CD14-positive monocyte (primary cell): ENCODE data around the gene EPHA1. TPM values are rescaled to one million over a fixed set of nuclear protein-coding genes. Genes with fewer than 3 reads are reported as not detected.

ENCODE experiments used
- DNase-seq, 3 donors: peaks; one replicate each; pipeline ENCODE4 v3.0.0-alpha.2; 2011 to 2022
- H2AFZ ChIP-seq: 2 replicates; pipeline ENCODE4 v1.6.0; 2012; ENCODE audit warnings: mild to moderate bottlenecking, low read depth, low read length, inconsistent platforms; ENCODE audit not compliant: insufficient read depth, poor library complexity, severe bottlenecking
- H3K27ac ChIP-seq, 2 donors: 1 replicate in 1 of 2; 2 replicates in 1 of 2; pipeline ENCODE4 v1.5.1; 2012 to 2013; ENCODE audit warnings: low read length in 2 of 2, control low read depth in 1 of 2, inconsistent platforms in 1 of 2, low read depth in 1 of 2, mild to moderate bottlenecking in 1 of 2
- H3K27me3 ChIP-seq, 2 donors: one replicate each; pipeline versions ENCODE4 v1.6.0 to v1.6.1; 2011 to 2013; ENCODE audit warnings: low read length in 2 of 2; ENCODE audit not compliant: control insufficient read depth in 2 of 2, insufficient read depth in 2 of 2
- H3K36me3 ChIP-seq, 2 donors: replicated peaks in 1 of 2; 1 replicate in 1 of 2; 2 replicates in 1 of 2; pipeline versions ENCODE4 v1.5.1 to v1.6.1; 2012 to 2013; ENCODE audit warnings: low read length in 2 of 2, control low read depth in 1 of 2, inconsistent platforms in 1 of 2, mild to moderate bottlenecking in 1 of 2; ENCODE audit not compliant: insufficient read depth in 2 of 2, control insufficient read depth in 1 of 2
- H3K4me1 ChIP-seq, 2 donors: 1 replicate in 1 of 2; 2 replicates in 1 of 2; pipeline versions ENCODE4 v1.5.1 to v1.6.1; 2012 to 2013; ENCODE audit warnings: low read length in 2 of 2, control low read depth in 1 of 2, inconsistent platforms in 1 of 2, mild to moderate bottlenecking in 1 of 2, moderate library complexity in 1 of 2; ENCODE audit not compliant: insufficient read depth in 2 of 2, control insufficient read depth in 1 of 2
- H3K4me2 ChIP-seq: replicated peaks from 2 replicates; pipeline ENCODE3; 2012; ENCODE audit warnings: low read length, moderate library complexity, mild to moderate bottlenecking; ENCODE audit not compliant: poor library complexity, severe bottlenecking; ENCODE audit errors: extremely low read depth
- H3K4me3 ChIP-seq, 3 experiments: fragments of 200-600 bp in 1 of 3; sonication (generic) in 1 of 3; replicated peaks in 1 of 3; 1 replicate in 2 of 3; 2 replicates in 1 of 3; pipeline ENCODE4 v1.5.1; 2011 to 2013; ENCODE audit warnings: low read length in 3 of 3, mild to moderate bottlenecking in 3 of 3, control low read depth in 2 of 3, low read depth in 2 of 3, inconsistent platforms in 1 of 3, moderate library complexity in 1 of 3
- H3K79me2 ChIP-seq: 2 replicates; pipeline ENCODE4 v1.6.0; 2012; ENCODE audit warnings: mild to moderate bottlenecking, control low read depth, inconsistent platforms, low read length, moderate library complexity; ENCODE audit not compliant: insufficient read depth
- H3K9ac ChIP-seq: 2 replicates; pipeline ENCODE4 v1.6.0; 2017; ENCODE audit warnings: low read length, mild to moderate bottlenecking; ENCODE audit not compliant: insufficient read depth, poor library complexity, severe bottlenecking
- H3K9me3 ChIP-seq, 2 donors: replicated peaks in 1 of 2; 1 replicate in 1 of 2; 2 replicates in 1 of 2; pipeline versions ENCODE4 v1.5.1 to v1.6.1; 2012 to 2013; ENCODE audit warnings: low read length in 2 of 2, control low read depth in 1 of 2; ENCODE audit not compliant: control insufficient read depth in 1 of 2, insufficient read depth in 1 of 2
- H4K20me1 ChIP-seq: 2 replicates; pipeline ENCODE4 v1.6.0; 2012; ENCODE audit warnings: mild to moderate bottlenecking, low read length, control low read depth, moderate library complexity; ENCODE audit not compliant: insufficient read depth
- H3K27ac Mint-ChIP-seq, 7 donors: one replicate each; pipeline ENCODE4 v1.8.0; 2020; ENCODE audit warnings: mild to moderate bottlenecking in 7 of 7, mixed read lengths in 7 of 7, moderate library complexity in 6 of 7, inconsistent platforms in 2 of 7
- H3K27me3 Mint-ChIP-seq, 3 donors: one replicate each; pipeline ENCODE4 v1.8.0; 2021 to 2022; ENCODE audit warnings: low read depth in 3 of 3, mild to moderate bottlenecking in 3 of 3, mixed read lengths in 3 of 3, moderate library complexity in 3 of 3, inconsistent platforms in 1 of 3
- H3K36me3 Mint-ChIP-seq, 2 donors: one replicate each; pipeline ENCODE4 v1.8.0; 2020; ENCODE audit warnings: mixed read lengths in 2 of 2, inconsistent platforms in 1 of 2, mild to moderate bottlenecking in 1 of 2
- H3K4me1 Mint-ChIP-seq: one replicate; pipeline ENCODE4 v1.8.0; 2020; ENCODE audit warnings: mild to moderate bottlenecking, mixed read lengths
- H3K4me3 Mint-ChIP-seq, 2 donors: one replicate each; pipeline ENCODE4 v1.8.0; 2020; ENCODE audit warnings: mild to moderate bottlenecking in 2 of 2, mixed read lengths in 2 of 2, moderate library complexity in 1 of 2
- H3K9me3 Mint-ChIP-seq, 7 donors: one replicate each; pipeline ENCODE4 v1.8.0; 2020 to 2022; ENCODE audit warnings: mixed read lengths in 7 of 7, mild to moderate bottlenecking in 6 of 7, moderate library complexity in 6 of 7, inconsistent platforms in 2 of 7
- CTCF ChIP-seq: fragments of 200-600 bp; IDR thresholded peaks from one replicate; pipeline ENCODE4 v1.8.0; 2022; ENCODE audit warnings: antibody characterized with exemption, mild to moderate bottlenecking
- WGBS: methylation state at CpG from one replicate; pipeline ENCODE4 v1.1.5; 2013; ENCODE audit warnings: missing lambda C conversion rate; ENCODE audit not compliant: insufficient coverage; 5-methylcytosine and 5-hydroxymethylcytosine counted together
- intact Hi-C, 2 donors: fragments of 100-400 bp; cut with micrococcal nuclease; formaldehyde crosslinking; loops; one replicate each; pipeline versions ENCODE4 v1.15.0 to v1.15.1; 2023
- polyA plus RNA-seq, 3 donors: library from polyadenylated mRNA; depleted of rRNA in 1 of 3; unstranded in 2 of 3; stranded (reverse) in 1 of 3; fragments of 300-500 nt in 2 of 3; fragments of >200 nt in 1 of 3; fragmentation: Illumina TruSeq in 2 of 3; gene quantifications; 1 replicate in 2 of 3; 2 replicates in 1 of 3; pipeline ENCODE4 v1.2.3, GENCODE V29; 2012 to 2021

The EPHA1 gene
- polyA plus RNA-seq, 3 donors = 0.50 to 0.95 TPM; not detected in 1

- Mint-ChIP-seq H3K36me3 (no peaks in the 10 kb centered on the region), H3K9me3 (peaks cover 0 to 4% (median 0%) of the 10 kb centered on the region in 7 donors), H3K4me3 (peak overlapping the region; percentile 74 to 86), H3K27ac (peak overlapping the region; percentile 88 to 96 (median 94)), H3K27me3 (peaks cover 0 to 3% (median 0%) of the 10 kb centered on the region in 3 donors), H3K4me1 (peaks cover 82% of the 10 kb centered on the region)
- H3K36me3 ChIP-seq = no peaks in the 10 kb centered on the region
- 0% methylated on average over 4 of the region's 6 CpGs for WGBS
- peak overlapping the region; percentile 80 to 81 for H3K27ac ChIP-seq
- H3K4me3 ChIP-seq = peak overlapping the region; percentile 24 to 68 (median 36)
- H3K27me3 ChIP-seq = no peaks in the 10 kb centered on the region
- H3K79me2 ChIP-seq = peaks cover 51% of the 10 kb centered on the region
- peak overlapping the region; percentile 52 for H2AFZ ChIP-seq
- no peaks in the 10 kb centered on the region for H3K9me3 ChIP-seq
- no peaks in the 10 kb centered on the region for H4K20me1 ChIP-seq
- peak; percentile 60 to 82 (median 62) for DNase-seq
- intact Hi-C loops = loop anchor here in 1 of 2 donors (10.0 kb wide), 3 partner anchors 46 to 166 kb away; partner anchors contain the start of gene FAM131B
- TF ChIP-seq CTCF = no peak
- peak overlapping the region; percentile 20 for H3K9ac ChIP-seq
- H3K4me1 ChIP-seq = peaks cover 68 to 80% of the 10 kb centered on the region in 2 donors
- H3K4me2 ChIP-seq = peak overlapping the region; percentile 76
Observed at GRCh38 chr7:143410521-143411004, 1.9 kb upstream of the EPHA1 start.

DNA sequence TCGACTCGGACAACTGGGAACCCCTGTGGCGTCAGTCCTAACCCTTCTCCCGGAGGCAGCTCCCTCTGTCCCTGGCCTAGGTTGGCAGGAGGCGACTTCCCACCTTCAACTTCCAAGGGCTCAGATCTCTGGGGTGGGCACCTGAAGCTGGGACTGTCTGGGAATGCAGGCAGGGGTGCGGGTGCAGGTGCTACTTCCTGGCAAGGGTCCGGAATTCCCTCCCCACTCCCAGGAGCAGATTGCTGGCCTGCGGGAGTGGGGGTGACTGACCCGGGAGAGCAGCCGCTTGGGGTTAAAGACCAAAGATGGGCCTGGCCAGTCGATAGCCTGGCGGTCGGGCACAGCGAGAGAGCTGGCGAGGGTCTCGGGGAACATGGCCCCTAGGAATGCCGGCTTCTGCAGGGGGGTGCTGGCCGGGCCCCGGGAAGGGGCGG, 387 bp downstream of the EPHA1 start:
- H3K9ac ChIP-seq = peak overlapping the region; percentile 15
- 2% methylated on average over 11 of the region's 20 CpGs for WGBS
- DNase-seq = no peak

More for the DNA sequence above, 387 bp downstream of the EPHA1 start:
- peak overlapping the region; percentile 55 for H2AFZ ChIP-seq
- peak overlapping the region in 2 of 3 experiments; percentile 5 to 64 for H3K4me3 ChIP-seq
- peak overlapping the region; percentile 83 for H3K4me2 ChIP-seq
- H3K27me3 ChIP-seq = no peaks in the 10 kb centered on the region
- H4K20me1 ChIP-seq = no peaks in the 10 kb centered on the region
- H3K27ac ChIP-seq = peak overlapping the region in 1 of 2 donors; percentile 16
- peaks cover 63% of the 10 kb centered on the region for H3K4me1 Mint-ChIP-seq
- intact Hi-C loops = loop anchor here in 1 of 2 donors (10.0 kb wide), 1 partner anchor 93 kb away; the partner anchor contains the start of gene CLCN1
- H3K4me1 ChIP-seq = peaks cover 59 to 61% of the 10 kb centered on the region in 2 donors
- H3K79me2 ChIP-seq = peaks cover 38% of the 10 kb centered on the region
- H3K36me3 ChIP-seq = no peaks in the 10 kb centered on the region
- peak overlapping the region in 3 of 7 donors; percentile 10 to 70 (median 30) for H3K27ac Mint-ChIP-seq
- TF ChIP-seq CTCF = no peak
- H3K36me3 Mint-ChIP-seq = peaks cover 0 to 2% of the 10 kb centered on the region in 2 donors
- no peaks in the 10 kb centered on the region for H3K9me3 ChIP-seq
- H3K4me3 Mint-ChIP-seq = peak overlapping the region; percentile 67 to 88
- peaks cover 0 to 3% (median 0%) of the 10 kb centered on the region in 3 donors for H3K27me3 Mint-ChIP-seq
- H3K9me3 Mint-ChIP-seq = peaks cover 0 to 2% (median 0%) of the 10 kb centered on the region in 7 donors
